Pericardium fibroblast (primary cell): ENCODE results near the gene BABAM1. TPM values are rescaled to one million over a fixed set of nuclear protein-coding genes. Genes with fewer than 3 reads are reported as not detected.

Source experiments
- total RNA-seq: library from RNA; depleted of rRNA; stranded (reverse); fragments of >200 nt; gene quantifications from 2 replicates; pipeline ENCODE4 v1.2.3, GENCODE V29; 2015

BABAM1 gene
- 50.9 and 80.4 TPM in 2 replicates for total RNA-seq

DNA sequence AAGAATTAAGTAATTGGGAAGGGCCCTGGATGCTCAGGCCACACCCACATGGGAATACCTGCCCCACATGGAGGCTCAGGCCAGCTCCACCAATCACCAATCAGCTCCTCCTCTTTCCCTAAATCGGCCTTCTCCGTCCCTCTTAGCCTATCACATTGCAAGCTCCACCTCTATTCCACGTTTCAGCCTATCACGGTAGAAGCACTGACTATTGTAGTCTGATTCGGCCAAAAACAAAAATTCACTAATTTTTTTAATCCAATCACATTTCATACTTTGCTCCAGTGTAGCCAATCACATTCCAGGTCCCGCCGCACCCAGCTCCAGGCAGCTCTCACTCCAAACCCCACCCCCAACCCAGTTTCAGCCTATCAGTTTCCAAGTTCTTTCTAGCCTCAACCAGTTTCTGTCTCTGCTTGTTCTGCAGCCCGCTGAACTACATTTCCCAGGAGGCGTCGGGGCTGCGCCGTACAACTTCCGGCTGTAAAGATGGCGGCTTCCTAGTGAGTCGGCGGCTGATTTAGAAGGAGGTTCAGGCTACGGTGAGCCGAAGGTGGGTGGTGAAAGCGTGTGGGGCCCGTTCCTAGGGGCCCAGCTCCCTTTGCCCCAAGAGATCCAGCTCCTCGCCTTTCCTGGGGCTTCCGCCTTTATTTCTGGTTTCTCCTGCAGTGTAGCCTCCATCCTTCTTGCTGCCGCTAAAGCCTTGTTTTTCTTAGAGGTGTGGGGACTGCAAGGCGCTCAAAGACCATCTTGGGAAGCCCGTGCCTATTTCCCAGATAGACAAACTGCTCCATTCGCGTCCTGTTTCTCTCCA lies at the start of gene BABAM1:
BABAM1 (plus strand) TSS at position 469 of the 814 bp plus-strand sequence. CDS start 1,364 bp downstream, outside the sequence.

DNA sequence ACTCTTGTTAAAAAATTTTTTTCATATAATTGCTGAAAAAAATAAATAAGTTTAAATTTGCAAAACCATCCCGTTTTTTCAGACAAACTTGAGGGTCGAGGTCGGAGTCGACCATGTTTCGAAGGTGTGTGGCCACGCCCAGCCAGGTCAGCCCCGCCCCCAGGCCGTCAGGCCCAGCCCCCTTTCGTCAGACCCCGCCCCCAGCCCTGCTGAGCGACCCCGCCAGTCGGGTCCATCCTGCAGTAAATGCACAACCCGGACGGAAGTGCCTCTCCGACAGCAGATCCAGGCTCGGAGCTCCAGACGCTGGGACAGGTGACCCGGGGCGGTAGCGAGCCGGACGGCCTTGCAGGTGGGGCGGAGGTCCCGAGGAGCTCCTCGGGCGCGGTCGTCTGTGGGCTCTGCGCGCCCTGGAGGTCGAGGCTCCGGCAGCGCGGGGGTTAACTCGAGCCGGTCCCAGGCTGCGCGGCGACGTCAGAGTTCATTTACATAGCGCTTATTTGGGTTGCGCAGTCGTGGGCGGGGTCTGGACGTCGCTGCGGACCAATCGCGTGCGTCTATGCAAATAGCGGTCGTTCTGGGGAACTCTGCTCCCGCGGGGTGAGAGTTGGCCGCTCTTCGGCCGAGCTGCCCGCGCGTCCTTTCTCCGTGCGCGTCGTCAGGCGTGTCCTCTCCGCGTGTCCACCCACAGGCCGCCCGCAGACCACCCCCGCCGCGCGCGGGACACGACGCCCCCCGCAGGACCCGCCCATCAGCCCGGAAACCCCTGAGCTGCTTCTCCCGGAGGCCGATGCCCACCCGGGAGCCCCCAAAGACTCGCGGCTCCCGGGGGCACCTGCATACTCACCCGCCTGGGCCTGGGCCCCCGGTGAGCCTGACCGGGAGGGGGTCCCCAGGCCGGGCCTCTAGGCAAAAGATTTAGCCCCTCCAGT lies 41.0 kb upstream of the BABAM1 start, which contains the start of gene OCEL1:
OCEL1 (plus strand) TSS at position 225 of the 932 bp plus-strand sequence; CDS start at position 247, 22 bp downstream.

DNA sequence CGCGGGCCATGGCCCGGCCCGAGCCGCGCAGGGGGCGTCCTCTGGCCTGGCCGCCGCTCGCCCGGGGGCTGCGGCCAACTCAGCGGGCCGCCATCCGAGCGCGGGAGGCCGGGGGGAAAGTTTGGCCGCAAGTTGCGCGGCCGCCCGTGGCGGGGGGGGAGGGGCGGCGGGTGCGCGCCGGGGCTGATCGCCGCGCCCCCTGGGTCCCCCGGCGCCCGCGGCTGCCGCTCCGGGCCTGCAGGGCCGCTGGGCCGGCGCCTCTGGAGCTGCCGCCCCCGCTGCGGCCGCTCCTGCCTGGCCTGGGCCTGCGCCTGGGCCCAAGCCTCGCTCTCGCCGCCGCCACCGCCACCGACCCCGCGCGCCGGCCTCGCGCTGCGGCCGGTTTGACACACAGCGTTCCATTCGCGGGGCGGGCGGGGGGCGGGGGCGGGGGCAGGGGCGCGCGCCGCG lies 21.7 kb upstream of the BABAM1 start, which contains the start of gene NR2F6:
NR2F6 (minus strand) TSS at position 385 of the 450 bp plus-strand sequence. CDS start 699 bp downstream, outside the sequence.

DNA sequence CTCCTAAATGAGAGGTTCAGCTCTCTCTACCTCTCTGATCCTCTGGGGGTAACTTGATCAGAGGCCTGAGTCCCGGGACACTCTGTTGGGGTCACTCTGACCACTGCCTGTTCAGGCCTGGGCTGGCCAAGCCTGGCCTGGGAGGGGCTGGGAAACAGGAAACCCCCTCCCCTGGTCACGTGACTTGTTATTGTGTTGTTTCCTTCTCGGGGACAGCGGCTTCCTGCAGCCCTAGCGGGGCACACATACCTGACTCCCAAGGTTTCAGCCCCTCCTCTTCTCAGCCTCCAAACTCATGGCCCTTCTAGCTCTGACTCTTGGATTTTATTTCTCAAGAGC lies 2.6 kb upstream of the BABAM1 start, which contains the start of gene USHBP1:
USHBP1 (minus strand) TSS at position 105 of the 339 bp plus-strand sequence. CDS start 446 bp downstream, outside the sequence.

DNA sequence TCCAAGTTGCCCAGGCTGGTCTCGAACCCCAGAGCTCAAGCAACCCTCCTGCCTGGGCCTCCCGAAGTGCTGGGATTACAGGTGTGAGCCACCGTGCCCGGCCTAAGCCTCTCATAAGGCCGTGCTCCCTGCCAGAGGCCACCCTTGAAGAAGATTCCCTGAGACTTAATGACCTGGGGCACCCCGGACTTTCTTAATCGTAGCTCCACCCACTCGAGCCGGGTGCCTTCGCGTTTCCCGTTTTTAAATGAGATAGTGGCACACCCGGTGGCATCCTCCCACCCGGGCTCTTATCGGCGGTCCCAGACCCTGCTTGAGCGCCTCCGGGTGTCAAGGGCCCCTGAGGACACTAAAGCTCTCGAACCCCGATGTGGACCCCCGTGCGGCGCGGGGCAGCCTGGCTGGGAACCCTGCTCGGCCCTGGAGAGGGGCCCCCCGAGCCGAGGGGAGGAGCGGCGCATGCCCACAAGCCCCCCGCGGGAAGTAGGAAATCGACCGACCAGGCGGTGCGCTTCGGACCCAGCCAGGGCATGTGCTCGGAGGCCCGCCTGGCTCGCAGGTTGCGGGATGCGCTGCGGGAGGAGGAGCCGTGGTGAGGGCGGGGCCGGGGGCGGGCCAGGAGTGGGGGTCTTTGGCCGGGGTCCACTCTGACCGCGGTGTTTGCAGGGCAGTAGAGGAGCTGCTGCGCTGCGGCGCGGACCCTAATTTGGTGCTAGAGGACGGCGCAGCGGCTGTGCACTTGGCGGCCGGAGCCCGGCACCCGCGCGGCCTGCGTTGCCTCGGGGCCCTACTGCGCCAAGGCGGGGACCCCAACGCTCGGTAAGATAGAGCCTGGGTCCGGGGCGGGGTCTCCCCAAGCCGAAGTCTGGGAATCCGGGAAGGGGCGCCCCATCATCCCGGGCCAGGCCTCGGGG lies 14.4 kb downstream of the BABAM1 start, which contains the start of gene ANKLE1:
ANKLE1 (plus strand) TSS at position 511 of the 914 bp plus-strand sequence; CDS start at position 531, 20 bp downstream.

DNA sequence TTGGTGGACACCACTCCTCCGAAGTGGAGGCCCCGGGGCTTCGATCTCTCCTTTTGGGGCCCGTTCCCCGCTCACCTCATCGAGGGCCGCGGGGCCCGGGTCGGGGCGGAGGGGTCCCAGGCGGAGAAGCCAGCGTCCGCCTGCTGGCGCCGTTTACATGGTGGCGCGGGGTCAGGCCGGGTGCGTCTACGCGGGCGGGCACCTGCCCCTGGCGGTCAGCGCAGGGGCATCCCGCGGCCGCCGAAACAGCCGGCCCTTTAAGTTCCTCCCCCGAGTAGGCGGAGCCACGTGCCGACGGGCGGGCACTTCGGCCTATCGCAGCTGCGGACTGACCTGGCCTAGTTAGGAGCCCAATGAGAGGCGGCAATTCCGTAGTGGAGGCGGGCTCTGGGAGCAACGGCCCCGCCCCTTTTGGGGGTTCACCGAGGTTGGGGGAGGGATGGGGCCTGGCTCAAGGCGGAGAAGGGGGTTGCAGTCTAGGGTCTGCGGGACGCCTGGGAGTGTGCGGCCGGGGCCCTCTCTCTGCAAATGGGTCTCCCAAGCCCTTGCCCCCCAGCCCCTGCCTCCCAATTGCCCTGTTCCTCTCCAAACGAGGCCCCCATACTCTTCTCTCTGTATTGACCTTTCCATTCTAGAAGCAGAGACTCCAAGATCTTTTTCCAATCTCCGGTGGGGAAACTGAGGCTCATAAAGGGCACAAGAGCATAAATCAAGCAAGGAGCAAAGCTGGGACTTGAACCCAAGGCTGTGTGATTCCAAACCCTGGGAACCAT lies 36.1 kb downstream of the BABAM1 start, which contains the start of gene ABHD8:
ABHD8 (minus strand) TSS at position 259 of the 773 bp plus-strand sequence. CDS start 1,809 bp downstream, outside the sequence.

DNA sequence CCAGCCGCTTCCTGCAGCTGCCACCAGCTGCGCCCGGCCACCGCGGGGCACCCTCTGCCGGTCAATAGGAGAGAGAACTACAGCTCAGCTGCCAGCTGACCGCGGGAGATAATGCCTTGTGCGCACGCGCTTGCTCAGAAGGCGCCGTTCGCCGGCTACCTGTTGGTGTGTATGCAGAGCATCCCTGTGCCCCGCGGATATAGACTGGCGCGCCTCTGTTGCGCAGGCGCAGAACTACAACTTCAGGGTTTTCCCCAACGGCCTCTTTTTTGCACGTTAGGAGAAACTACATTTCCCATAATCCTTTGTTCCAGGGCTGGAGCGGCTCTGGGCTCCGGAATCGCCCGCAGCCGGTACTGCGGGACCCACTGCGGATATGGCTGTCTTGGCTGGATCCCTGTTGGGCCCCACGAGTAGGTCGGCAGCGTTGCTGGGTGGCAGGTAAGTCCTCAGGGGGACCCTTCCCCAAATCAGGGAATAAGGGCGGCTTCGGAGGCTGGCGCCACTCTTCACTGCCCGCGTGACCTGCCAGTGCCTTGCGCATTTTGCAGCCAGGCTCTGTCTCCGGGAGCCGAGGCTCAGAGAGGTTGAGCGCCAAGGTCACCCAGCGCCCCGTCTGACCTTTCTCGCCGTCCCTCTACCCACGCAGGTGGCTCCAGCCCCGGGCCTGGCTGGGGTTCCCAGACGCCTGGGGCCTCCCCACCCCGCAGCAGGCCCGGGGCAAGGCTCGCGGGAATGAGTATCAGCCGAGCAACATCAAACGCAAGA lies 38.5 kb downstream of the BABAM1 start, which contains the start of gene MRPL34:
MRPL34 (plus strand) TSS at position 356 of the 768 bp plus-strand sequence; CDS start at position 377, 21 bp downstream.

DNA sequence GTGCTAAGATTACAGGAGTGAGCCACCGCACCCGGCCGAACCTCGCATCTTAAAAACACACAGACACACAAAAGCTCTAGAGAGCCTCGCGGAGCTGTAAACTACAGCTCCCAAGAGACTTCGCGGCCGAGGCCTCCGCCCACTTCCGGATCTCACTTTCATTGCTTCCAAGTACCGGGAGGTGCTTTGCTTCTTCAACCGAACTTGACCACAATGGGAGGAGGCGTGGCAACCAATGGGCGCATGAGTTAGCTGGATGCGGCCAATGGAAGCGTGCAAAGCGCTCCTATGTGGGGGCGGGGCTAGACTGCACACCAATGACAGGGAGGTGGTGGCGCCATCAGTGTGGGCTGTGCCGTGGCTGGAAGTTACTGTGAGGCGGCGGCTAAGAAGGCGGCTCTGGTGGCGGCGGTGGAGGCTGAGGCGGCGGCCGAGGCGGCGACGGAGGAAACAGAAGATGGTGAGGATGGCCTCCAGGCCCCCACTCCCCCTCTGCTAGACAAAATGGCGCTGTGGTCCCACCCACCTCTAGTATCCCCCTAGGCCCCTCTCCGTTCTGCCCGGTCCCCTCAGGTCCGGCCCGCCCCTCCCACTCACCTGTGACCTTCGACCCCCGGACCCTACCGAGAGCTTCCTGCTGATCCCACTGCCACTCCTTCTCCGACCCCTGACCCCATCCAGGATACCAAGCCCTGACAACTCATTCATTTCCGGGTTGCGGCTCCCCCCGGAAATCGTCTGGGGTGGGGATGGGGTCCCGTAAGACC lies 42.1 kb downstream of the BABAM1 start, which contains the start of gene DDA1:
DDA1 (plus strand) TSS at position 366 of the 767 bp plus-strand sequence; CDS start at position 458, 92 bp downstream.

Other genes starting within 250 kb of the BABAM1 start
- 1.7 and 3.7 TPM in 2 replicates for gene CPAMD8, start 240.6 kb upstream of the BABAM1 start, total RNA-seq
- 0.94 and 1.8 TPM in 2 replicates for gene HAUS8, start 192.0 kb upstream of the BABAM1 start, total RNA-seq
- 31.8 and 45.2 TPM in 2 replicates for gene MYO9B, start 191.7 kb upstream of the BABAM1 start, total RNA-seq
- gene USE1, start 52.1 kb upstream of the BABAM1 start, total RNA-seq, result 22.8 and 24.3 TPM in 2 replicates
- 6.8 and 7.1 TPM in 2 replicates for gene OCEL1, start 41.2 kb upstream of the BABAM1 start, total RNA-seq
- 87.4 and 95.5 TPM in 2 replicates for gene NR2F6, start 21.5 kb upstream of the BABAM1 start, total RNA-seq
- gene USHBP1, start 2.7 kb upstream of the BABAM1 start, total RNA-seq, result not detected in 2 replicates
- 1.3 TPM in 1 of 2 replicates, not detected in the other for gene ANKLE1, start 14.5 kb downstream of the BABAM1 start, total RNA-seq
- gene ABHD8, start 36.0 kb downstream of the BABAM1 start, total RNA-seq, result 9.1 and 19.4 TPM in 2 replicates
- gene MRPL34, start 38.4 kb downstream of the BABAM1 start, total RNA-seq, result 47.0 and 77.3 TPM in 2 replicates
- 9.8 and 22.3 TPM in 2 replicates for gene DDA1, start 42.1 kb downstream of the BABAM1 start, total RNA-seq
- gene ANO8, start 67.4 kb downstream of the BABAM1 start, total RNA-seq, result 3.1 and 3.7 TPM in 2 replicates
- gene GTPBP3, start 70.1 kb downstream of the BABAM1 start, total RNA-seq, result 7.9 and 9.8 TPM in 2 replicates
- 0.82 and 0.94 TPM in 2 replicates for gene PLVAP, start 109.9 kb downstream of the BABAM1 start, total RNA-seq
- not detected in 2 replicates for gene CCDC194, start 126.8 kb downstream of the BABAM1 start, total RNA-seq
- 5.5 and 7.0 TPM in 2 replicates for gene BST2, start 138.2 kb downstream of the BABAM1 start, total RNA-seq
- 58.5 and 68.5 TPM in 2 replicates for gene MVB12A, start 152.6 kb downstream of the BABAM1 start, total RNA-seq
- 0.85 TPM in 1 of 2 replicates, not detected in the other for gene TMEM221, start 181.2 kb downstream of the BABAM1 start, total RNA-seq
- gene NXNL1, start 193.5 kb downstream of the BABAM1 start, total RNA-seq, result not detected in 2 replicates
- 28.0 and 29.8 TPM in 2 replicates for gene SLC27A1, start 203.1 kb downstream of the BABAM1 start, total RNA-seq
- gene PGLS, start 244.2 kb downstream of the BABAM1 start, total RNA-seq, result 139 and 154 TPM in 2 replicates